Loucy (cell line): Measurements from ENCODE around the gene CAMTA1.

Source experiments
- H2AFZ ChIP-seq: fragments of 200-600 bp; sonication (generic); 2 replicates; pipeline ENCODE4 v1.6.0; 2016; ENCODE audit warnings: antibody characterized with exemption, mild to moderate bottlenecking, low read length, moderate library complexity
- H3F3A ChIP-seq: fragments of 200-600 bp; 2 replicates; pipeline ENCODE4 v1.6.0; 2016; ENCODE audit warnings: antibody characterized with exemption, low read depth, mild to moderate bottlenecking
- H3K27me3 ChIP-seq: fragments of 200-600 bp; sonication (generic); 2 replicates; pipeline ENCODE4 v1.6.1; 2014; ENCODE audit warnings: low read length, mild to moderate bottlenecking; ENCODE audit not compliant: insufficient read depth, poor library complexity, severe bottlenecking
- H3K36me3 ChIP-seq: fragments of 200-600 bp; sonication (generic); 2 replicates; pipeline ENCODE4 v1.6.1; 2016; ENCODE audit warnings: low read length; ENCODE audit not compliant: insufficient read depth
- H3K4me1 ChIP-seq: fragments of 200-600 bp; sonication (generic); 2 replicates; pipeline ENCODE4 v1.5.1; 2014; ENCODE audit warnings: low read length, mild to moderate bottlenecking; ENCODE audit not compliant: insufficient read depth, poor library complexity, severe bottlenecking
- H3K4me2 ChIP-seq: fragments of 200-600 bp; sonication (generic); 2 replicates; pipeline ENCODE4 v1.6.0; 2014; ENCODE audit warnings: antibody characterized with exemption, low read length, low read depth, mild to moderate bottlenecking; ENCODE audit not compliant: poor library complexity, severe bottlenecking
- H3K4me3 ChIP-seq: fragments of 200-600 bp; sonication (generic); 2 replicates; pipeline ENCODE4 v1.5.1; 2014; ENCODE audit warnings: low read length, mild to moderate bottlenecking, mixed read lengths; ENCODE audit not compliant: poor library complexity, severe bottlenecking
- H3K79me2 ChIP-seq: fragments of 200-600 bp; sonication (generic); 2 replicates; pipeline ENCODE4 v1.6.1; 2014; ENCODE audit warnings: low read length; ENCODE audit not compliant: insufficient read depth
- H3K9ac ChIP-seq: fragments of 200-600 bp; sonication (generic); 2 replicates; pipeline ENCODE4 v1.6.0; 2014; ENCODE audit warnings: mild to moderate bottlenecking, low read depth, low read length, moderate library complexity; ENCODE audit not compliant: poor library complexity, severe bottlenecking
- H3K9me2 ChIP-seq: fragments of 200-600 bp; sonication (generic); replicated peaks from 2 replicates; pipeline ENCODE4 v1.6.1; 2016; ENCODE audit warnings: low read depth, low read length, mixed read lengths
- H3K9me3 ChIP-seq: fragments of 200-600 bp; sonication (generic); 2 replicates; pipeline ENCODE4 v1.6.1; 2014; ENCODE audit warnings: mild to moderate bottlenecking, antibody characterized with exemption, low read length, low read depth; ENCODE audit not compliant: insufficient read depth
- H4K20me1 ChIP-seq: fragments of 200-600 bp; sonication (generic); 2 replicates; pipeline ENCODE4 v1.6.0; 2014; ENCODE audit warnings: antibody characterized with exemption, low read length, mild to moderate bottlenecking; ENCODE audit not compliant: insufficient read depth, poor library complexity, severe bottlenecking
- EZH2phosphoT487 ChIP-seq: fragments of 200-600 bp; IDR thresholded peaks from 2 replicates; pipeline ENCODE4 v1.6.1; 2018; ENCODE audit warnings: antibody characterized with exemption, mild to moderate bottlenecking, moderate library complexity, borderline replicate concordance
- TF ChIP-seq, protein P1 (sequence below): fragments of 200-600 bp; sonication (generic); conservative IDR thresholded peaks from 2 replicates; pipeline ENCODE4 v1.5.1; 2014; ENCODE audit warnings: mild to moderate bottlenecking, antibody characterized with exemption, low read length

The CAMTA1 gene

DNA sequence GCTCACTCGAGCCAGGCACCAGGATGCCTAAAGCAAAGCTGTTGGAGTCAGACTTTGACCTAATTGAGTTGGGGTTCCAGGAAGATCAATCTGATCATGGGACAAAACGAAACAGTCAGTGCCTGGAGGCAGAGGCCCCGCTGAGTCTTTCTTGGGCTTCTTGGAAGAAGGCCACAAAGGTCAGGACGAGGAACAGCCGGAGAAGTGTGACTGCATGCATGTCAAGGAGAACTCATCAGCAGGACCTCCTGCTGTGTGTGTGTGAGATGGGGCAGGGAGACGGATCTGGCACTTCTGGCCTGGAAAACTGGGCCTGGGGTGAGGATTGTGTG, 190.8 kb downstream of the CAMTA1 start:
- no peaks in the 10 kb centered on the region for H3K36me3 ChIP-seq
- no peaks in the 10 kb centered on the region for H4K20me1 ChIP-seq
- no peak for TF ChIP-seq EZH2phosphoT487
- TF ChIP-seq, protein P1, sequence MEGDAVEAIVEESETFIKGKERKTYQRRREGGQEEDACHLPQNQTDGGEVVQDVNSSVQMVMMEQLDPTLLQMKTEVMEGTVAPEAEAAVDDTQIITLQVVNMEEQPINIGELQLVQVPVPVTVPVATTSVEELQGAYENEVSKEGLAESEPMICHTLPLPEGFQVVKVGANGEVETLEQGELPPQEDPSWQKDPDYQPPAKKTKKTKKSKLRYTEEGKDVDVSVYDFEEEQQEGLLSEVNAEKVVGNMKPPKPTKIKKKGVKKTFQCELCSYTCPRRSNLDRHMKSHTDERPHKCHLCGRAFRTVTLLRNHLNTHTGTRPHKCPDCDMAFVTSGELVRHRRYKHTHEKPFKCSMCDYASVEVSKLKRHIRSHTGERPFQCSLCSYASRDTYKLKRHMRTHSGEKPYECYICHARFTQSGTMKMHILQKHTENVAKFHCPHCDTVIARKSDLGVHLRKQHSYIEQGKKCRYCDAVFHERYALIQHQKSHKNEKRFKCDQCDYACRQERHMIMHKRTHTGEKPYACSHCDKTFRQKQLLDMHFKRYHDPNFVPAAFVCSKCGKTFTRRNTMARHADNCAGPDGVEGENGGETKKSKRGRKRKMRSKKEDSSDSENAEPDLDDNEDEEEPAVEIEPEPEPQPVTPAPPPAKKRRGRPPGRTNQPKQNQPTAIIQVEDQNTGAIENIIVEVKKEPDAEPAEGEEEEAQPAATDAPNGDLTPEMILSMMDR: no peak
- no peaks in the 10 kb centered on the region for H3K9me3 ChIP-seq
- no peaks in the 10 kb centered on the region for H3F3A ChIP-seq
- no peaks in the 10 kb centered on the region for H3K27me3 ChIP-seq
- no peak overlapping the region for H3K9ac ChIP-seq
- H3K4me3 ChIP-seq: no peak overlapping the region
- no peaks in the 10 kb centered on the region for H3K4me1 ChIP-seq
- no peaks in the 10 kb centered on the region for H3K79me2 ChIP-seq
- no peak overlapping the region for H3K4me2 ChIP-seq
- H3K9me2 ChIP-seq: no peaks in the 10 kb centered on the region
- H2AFZ ChIP-seq: no peak overlapping the region

DNA sequence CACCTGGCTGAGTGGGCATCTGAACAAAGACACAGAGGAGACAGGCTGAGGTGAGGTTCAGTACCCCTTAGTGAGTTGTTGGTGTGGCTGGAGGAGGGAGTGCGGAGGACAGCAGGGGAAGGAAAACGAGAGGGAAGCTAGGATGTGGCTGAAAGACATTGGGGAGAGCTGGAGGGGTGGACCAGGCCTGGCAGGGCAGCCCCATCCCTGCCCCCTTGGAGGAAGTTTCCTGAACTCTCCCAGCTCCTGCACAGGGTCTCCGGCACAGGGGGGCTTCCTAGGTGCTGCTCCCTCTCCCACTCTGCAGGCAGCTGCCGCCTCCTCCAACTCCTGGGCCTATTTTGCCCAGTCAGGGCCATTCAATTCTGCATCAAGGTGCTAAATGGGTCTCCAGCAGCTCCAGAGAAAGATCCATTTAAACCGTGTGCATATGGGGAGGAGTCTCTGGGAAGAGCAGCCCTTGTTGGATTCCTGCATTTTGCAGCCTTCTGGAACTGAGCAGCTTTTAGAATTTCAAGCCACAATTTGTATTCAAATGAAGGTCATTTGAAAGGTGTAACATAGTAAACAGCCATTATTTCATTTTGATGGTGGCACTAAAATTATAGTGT, 193.9 kb downstream of the CAMTA1 start:
- Histone ChIP-seq H3F3A (no peaks in the 10 kb centered on the region), H3K27me3 (no peaks in the 10 kb centered on the region), H3K9ac (no peak overlapping the region), H3K4me1 (no peaks in the 10 kb centered on the region), H3K9me3 (no peaks in the 10 kb centered on the region), H4K20me1 (no peaks in the 10 kb centered on the region), H3K9me2 (no peaks in the 10 kb centered on the region), H3K79me2 (no peaks in the 10 kb centered on the region), H2AFZ (no peak overlapping the region), H3K4me2 (no peak overlapping the region), H3K36me3 (no peaks in the 10 kb centered on the region), H3K4me3 (no peak overlapping the region)
- no peak for TF ChIP-seq EZH2phosphoT487
- TF ChIP-seq, protein P1: no peak

DNA sequence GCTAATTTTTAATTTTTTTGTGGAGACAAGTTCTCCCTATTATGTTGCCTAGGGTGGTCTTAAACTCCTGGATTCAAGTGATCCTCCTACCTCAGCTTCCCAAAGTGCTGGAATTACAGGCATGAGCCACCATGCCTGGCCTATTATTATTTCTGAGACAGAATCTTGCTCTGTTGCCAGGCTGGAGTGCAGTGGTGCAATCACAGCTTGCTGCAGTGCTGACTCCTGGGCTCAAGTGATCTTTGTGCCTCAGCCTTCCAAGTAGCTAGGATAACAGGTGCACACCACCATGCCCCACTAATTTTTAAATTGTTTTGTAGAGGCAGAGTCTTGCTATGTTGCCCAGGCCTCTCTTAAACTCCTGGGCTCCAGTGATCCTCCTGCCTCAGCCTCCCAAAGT, 196.3 kb downstream of the CAMTA1 start:
- Histone ChIP-seq H3K27me3 (no peaks in the 10 kb centered on the region), H3K9me3 (no peaks in the 10 kb centered on the region), H3K4me3 (no peak overlapping the region), H3K4me2 (no peak overlapping the region), H3K9ac (no peak overlapping the region), H4K20me1 (no peaks in the 10 kb centered on the region), H3K79me2 (no peaks in the 10 kb centered on the region), H3K4me1 (no peaks in the 10 kb centered on the region), H3F3A (no peaks in the 10 kb centered on the region), H3K9me2 (no peaks in the 10 kb centered on the region), H3K36me3 (no peaks in the 10 kb centered on the region), H2AFZ (no peak overlapping the region)
- TF ChIP-seq, protein P1: no peak
- no peak for TF ChIP-seq EZH2phosphoT487
